HG02678 (cell line): Measurements from ENCODE around the gene PLEKHA8.

ENCODE experiments used
- ATAC-seq: cut with Tn5 transposase; IDR thresholded peaks from one replicate; pipeline ENCODE4 v1.9.1; 2021; ENCODE audit warnings: mild to moderate bottlenecking, moderate library complexity; ENCODE audit not compliant: unreplicated experiment

PLEKHA8 gene, protein sequence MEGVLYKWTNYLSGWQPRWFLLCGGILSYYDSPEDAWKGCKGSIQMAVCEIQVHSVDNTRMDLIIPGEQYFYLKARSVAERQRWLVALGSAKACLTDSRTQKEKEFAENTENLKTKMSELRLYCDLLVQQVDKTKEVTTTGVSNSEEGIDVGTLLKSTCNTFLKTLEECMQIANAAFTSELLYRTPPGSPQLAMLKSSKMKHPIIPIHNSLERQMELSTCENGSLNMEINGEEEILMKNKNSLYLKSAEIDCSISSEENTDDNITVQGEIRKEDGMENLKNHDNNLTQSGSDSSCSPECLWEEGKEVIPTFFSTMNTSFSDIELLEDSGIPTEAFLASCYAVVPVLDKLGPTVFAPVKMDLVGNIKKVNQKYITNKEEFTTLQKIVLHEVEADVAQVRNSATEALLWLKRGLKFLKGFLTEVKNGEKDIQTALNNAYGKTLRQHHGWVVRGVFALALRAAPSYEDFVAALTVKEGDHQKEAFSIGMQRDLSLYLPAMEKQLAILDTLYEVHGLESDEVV

DNA sequence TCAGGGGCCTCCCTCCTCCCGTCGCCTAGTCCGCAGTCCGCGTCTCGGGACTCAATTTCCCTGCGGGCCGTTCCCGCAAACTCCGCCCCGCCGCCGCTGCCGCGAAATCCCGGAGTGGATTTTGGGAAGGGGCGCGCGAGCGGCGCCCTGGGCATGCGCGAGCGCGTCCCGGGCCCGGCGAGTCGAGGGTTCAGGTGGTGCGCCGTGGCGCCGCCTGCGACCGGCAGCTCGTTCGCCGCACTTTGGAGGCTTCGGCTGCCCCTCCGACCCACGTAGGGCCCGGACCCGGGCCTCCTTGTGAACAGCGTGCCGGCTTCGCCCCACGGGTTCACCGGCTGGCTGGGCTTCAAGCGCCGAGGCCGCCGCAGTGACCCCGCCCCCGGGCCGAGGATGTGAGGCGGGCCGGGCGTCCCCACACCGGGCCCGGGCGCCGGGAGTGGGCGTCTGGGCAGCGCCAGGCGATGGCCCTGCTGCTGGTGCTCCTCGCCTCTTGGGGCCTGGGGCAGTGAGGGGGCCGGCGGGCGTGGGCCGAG lies at the start of gene PLEKHA8:
Gene PLEKHA8 (plus strand): TSS at position 197 of the 533 bp plus-strand sequence. CDS start 351 bp downstream, outside the sequence.
- ATAC-seq: peak; percentile 52

DNA sequence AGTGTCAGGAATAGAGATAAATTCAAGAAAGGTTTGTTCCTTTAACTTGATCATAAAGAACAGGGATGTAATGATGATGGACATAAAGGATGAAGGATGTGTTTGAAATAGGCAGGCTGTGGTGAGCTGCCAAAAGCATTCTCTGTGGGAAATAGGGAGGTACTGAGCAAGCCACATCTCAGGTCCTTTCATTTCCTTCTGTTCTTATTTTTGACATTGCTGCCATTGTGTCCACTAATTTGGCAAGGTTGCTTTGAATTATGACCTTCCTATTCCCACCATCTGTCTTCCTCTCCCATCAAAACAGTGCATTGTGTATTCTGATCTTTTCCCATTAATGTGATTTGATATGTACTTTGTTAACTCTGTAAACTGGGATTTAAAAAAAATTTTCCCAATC lies 48.1 kb upstream of the PLEKHA8 start:
- ATAC-seq: no peak

DNA sequence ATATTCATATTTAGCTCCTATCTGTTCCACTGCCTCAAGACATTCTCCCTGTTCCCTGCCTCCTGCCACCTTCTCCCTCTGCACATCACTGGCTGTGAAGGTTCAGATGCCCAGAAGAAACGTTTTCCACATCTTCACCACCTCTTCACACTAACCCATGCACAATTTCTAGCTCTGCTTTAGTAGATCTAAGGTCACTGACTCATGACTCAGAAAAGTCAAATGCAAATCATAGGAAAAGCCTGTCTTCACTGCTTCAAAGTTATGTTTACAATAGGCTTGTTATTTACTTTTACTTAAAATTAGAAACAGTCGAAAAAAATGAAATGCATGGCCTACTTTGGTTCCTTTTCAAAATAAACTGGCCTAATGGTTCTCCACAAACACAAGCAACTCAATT lies 41.1 kb upstream of the PLEKHA8 start:
- no peak for ATAC-seq

DNA sequence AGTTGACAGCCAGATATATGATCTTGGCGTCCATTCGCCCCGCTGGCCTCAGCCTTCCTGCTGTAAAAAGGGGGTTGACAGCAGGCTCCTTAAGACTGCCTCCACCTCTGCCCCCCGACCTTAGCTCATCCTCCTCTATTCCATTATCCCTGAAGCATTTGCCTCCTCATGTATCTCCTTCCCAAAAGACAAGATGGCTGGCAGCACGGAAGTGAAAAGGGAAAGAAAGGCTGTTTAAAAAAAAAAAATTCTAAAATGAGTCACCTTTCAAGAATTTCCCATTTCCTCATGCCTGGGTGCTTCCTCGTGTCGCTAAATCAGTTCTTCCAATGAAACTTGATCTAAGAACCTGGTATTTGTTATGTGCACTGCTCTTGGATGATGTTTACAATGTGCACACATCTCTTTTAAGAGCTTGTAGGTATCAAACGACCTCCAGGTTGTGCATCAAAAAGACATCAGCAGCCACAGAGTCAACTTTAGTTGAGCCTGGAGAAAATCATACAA lies 40.3 kb upstream of the PLEKHA8 start:
- no peak for ATAC-seq

DNA sequence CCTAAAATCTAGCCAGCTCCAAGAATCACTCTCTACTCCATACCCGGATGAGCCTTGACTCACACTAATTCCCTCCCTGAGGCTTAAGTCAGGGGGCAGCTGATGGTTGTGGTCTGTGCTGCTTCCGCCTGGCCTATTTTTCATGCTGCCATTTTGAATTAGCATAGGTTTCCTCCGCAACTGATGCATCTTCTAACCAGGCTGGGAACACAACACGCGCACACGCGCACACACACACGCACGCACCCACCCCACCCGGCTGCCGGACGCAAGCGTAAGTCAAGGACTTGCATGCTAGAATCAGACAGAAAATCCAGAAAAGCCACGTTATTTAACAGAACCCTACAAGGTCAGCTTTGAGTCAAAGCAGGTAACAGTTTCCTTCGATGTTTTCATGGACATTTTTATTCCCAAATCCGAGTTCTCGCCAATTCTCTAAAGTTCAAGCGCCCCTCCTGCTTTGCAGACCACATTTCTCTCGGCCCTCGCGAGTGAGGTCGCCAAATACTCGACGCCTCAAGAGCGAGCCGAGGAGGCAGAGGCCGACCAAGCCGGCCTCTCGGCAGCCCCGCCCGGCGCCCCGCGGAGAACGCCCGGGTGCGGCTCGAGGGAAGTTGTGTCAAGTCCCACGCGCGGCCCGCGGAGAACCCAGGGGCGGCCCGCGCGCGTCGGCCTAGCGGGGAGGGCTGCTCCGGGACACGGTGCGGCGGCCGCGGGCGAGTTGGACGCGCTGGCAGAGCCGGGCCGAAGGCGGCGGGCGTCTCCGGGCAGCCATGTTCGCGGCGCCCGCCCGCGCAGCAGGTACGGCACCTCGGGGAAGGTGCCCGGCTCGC lies 39.6 kb upstream of the PLEKHA8 start:
- ATAC-seq: peak; percentile 34

DNA sequence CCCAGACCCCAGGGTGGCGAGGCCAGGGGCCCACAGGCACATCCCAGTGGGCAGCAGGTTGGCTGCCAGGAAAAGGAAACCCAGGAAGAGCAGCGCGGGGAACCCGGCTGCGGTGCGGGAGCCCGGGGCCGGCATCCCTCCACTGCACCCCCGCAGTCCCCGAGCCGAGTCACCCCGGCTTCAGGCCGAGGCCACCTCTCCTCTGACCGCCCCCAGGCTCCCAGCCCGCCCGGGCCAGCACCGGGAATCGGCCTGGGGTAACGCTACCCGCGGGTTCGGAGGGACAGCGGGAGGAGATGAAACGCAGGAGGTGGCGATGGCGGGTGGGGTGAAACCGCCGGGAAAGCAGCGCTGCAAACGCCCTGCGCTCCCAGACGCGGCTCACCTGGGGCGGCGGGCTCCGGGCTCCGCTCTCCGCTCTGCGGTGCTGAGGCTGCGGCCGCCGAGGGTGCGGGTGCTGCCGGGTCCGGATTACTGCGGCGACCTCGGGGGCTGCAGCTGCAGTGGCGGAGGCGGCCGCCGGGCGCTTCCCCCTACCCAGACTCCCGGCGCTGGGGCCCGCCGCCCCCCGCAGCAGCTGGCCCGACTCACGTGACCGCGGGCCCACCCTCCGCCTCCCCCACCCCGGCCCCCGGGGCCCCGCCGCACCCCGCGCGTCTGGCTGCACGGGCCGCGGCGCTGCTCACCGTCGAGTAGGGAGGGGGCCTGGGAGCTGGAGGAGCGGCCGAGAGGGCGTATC lies 38.8 kb upstream of the PLEKHA8 start, which contains the start of gene SCRN1:
Gene SCRN1 (minus strand): TSS at position 545 of the 739 bp plus-strand sequence. CDS start 20,734 bp downstream, outside the sequence.
- ATAC-seq: peak; percentile 38

DNA sequence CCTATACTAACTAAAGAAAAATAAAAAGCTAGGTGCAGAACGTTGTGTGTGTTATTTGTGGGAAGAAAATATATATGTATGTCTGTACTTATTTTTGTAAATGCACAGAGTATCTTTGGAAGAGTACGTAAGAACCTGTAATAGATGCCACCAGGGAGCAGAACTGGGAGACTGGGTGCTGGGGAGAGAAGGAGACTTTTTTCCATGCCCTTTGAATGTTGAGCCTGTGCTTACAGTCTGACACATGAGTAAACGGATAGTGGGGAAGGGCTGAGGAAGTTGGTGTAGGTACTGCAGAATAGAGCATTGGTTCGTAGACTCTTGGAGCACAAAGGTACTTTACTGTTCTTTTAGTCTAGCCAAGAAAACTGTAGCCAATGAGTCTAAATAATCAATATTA lies 37.3 kb upstream of the PLEKHA8 start:
- ATAC-seq: no peak

DNA sequence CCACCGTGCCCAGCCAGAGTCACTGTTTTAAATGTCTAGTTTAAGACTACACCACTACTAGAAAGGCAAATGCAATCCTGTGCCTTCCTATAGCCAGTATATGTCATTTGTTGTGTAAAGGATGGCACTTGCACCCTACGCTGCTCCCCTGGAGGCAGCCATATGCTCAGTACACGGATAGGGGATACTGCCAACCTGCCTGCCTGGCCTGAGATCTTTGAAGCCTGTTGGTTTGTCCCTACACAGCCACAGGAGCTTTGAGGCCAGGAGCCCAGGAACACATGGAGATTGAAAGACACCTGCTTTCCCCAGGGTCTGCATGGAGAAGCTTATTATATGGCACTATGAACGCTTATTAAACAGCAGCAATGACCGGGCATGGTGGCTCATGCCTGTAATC lies 36.3 kb upstream of the PLEKHA8 start:
- no peak for ATAC-seq

DNA sequence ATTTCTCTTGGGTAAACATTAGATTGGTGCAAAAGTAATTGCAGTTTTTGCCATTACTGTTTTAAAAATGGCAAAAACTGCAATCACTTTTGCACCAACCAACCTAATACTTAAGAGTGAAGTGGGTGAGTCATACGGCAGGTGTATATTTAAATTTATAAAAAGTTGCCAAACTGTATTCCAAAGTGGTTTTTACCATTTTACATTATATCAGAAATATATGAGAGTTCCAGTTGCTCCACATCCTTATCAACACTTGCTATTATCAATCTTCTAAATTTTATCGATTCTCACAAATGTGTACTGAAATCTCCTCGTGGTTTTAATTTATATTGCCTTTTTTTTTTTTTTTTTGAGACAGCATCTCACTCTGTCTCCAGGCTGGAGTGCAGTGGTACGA lies 35.1 kb upstream of the PLEKHA8 start:
- no peak for ATAC-seq

DNA sequence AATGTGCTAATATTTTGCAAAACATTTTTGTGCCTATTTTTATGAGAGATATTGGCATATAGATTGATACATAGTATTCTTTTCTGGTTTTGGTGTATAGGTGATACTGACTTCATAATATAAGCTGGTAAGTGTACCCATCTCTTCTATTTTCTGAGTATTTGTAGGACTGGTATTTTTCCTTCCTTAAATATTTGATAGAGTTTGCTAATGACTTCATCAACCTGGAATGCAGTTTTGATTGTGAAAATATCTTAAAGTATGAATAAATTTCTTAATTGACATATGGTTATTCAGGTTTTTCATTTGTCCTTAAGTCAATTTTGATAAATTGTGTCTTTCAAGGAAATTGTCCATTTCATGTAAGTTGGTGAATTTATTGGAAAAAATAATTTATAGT lies 32.6 kb upstream of the PLEKHA8 start:
- ATAC-seq: no peak

DNA sequence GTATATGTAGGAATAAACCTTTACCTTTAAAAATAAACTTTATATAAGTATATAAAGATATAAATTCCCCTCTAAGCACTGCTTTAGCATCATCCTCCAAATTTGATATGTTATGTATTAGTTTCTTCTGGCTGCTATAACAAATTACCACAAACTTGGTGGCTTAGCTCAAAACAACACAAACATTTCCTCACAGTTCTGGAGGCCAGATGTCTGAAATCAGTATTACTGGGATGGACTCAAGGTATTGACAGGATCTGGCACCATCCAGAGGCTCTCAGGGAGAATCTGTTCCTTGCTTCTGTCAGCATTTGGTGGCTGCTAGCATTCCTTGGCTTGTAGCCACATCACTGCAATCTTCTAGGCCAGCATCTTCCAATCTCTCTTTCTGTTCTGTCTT lies 31.9 kb upstream of the PLEKHA8 start:
- no peak for ATAC-seq

DNA sequence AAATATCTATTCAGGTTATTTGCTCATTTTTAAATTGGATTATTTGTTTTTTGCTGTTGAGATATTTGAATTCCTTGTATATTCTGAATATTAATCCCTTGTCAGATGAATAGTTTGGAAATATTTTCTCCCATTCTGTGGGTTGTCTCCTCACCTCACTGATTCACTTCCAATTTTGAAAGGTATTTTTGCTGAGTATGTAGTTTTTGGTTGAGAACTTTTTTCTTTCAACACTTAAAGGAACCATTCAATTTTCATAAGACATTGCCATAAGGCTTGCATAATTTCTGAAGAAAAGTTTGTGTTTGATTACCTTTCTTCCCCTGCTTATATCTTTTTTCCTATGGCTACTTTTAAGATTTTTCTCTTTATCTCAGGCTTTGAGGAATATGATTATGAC lies 29.7 kb upstream of the PLEKHA8 start:
- no peak for ATAC-seq

DNA sequence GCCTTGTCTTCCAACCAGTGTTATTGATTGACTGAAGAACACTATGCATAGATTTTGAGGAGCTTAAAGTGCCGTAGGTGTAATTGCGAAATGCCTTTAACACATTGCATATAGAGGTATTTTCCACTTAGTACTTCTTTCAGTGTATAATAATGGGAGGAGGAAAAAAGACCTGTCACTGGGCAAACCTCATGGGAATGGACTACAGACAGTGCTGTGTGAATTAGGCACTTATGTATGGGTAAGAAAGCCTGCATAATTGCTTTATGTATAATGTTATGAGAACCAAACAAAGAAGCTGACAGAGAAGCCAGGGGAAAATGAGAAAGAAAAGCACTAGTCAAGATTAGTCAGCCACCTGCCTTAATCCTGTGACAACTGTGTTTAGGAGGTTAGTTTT lies 26.2 kb upstream of the PLEKHA8 start:
- no peak for ATAC-seq

DNA sequence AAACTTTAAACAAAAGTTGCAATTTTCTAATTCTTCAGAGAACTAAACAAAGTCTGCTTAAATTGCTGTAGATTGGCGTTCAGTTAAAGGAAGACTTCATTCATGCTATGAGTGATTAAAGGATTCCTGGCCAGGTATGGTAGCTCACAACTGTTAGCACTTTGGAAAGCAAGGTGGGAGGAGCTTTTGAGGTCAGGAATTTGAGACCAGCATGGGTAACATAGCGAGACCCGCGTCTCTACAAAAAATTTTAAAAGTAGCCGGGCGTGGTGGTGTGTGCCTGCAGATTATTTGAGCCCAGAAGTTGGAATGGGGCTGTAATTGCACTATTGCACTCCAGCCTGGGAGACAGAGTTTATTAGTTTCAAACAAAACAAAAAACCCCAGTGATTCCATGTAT lies 25.1 kb upstream of the PLEKHA8 start:
- ATAC-seq: no peak

DNA sequence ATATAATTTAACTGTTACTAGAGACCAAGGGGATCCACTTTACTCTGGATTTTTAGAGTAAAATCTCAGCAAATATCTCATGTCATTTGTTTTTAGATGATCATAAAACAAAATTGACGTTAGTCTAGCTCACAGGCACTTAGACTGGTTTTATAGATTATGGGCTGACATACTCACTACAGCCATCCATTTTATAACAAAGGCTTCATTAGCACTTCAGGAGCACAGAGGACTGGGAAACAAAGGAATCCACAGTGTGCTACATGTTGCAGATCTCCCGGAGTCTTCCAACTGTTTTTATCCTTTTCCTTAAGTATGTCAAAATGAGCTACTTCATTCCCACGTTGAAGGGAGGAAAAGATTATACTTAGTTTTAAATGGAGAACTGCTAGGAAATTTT lies 22.7 kb upstream of the PLEKHA8 start:
- ATAC-seq: no peak

DNA sequence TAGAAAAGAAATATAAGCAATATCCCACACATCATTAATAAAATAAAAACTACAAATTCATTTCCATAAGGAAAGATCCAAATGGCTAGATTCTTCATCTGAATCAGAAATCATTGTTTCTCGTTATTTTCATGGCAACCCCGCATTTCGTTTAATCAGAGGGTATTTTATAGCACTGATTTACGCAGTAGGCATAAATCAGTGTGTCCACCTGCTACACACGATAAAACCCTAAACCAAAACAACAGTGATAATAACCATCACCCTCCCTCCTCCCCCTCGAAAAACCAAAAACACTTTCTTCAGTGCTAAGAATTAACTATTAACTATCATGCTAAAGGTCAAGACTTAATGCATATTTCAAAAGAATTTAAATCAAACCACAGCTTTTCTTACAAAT lies 18.2 kb upstream of the PLEKHA8 start:
- ATAC-seq: no peak

DNA sequence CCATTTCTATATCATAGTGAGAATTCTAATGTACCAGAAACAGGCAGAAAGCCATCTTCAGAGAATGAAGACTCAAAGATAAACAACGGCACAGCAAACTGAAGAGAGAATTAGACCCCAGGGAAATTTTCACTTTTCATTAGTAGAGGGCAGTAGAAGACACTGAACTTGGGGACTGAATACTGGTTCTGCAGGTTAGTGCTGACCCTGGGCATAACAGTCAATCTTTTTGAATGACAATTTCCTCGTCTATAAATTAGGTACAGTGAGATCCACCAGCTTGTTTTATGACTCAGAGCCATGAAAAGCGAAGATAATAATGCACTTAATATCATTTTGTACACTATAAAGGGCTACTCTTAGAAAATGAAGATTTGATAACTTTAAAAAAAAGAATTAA lies 15.5 kb upstream of the PLEKHA8 start:
- no peak for ATAC-seq

DNA sequence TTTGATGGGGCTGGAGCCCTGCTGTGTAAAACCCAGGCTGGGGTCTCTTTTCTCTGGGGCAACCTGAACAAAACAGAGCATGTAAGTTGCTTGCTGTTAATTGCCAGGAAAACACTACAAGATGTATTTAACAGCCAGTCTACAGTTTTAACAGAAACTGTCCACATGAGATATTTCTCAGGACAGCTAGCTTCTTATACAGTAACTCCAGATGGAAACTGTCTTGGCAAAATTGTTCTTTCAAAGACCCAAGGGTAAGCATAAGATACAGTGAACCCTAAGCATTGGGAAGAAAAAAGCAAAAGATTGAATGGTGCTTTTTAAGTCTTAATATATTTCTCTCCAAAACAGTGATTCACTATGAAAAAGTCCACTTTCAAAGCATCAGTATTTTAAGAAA lies 9.8 kb upstream of the PLEKHA8 start:
- ATAC-seq: no peak

DNA sequence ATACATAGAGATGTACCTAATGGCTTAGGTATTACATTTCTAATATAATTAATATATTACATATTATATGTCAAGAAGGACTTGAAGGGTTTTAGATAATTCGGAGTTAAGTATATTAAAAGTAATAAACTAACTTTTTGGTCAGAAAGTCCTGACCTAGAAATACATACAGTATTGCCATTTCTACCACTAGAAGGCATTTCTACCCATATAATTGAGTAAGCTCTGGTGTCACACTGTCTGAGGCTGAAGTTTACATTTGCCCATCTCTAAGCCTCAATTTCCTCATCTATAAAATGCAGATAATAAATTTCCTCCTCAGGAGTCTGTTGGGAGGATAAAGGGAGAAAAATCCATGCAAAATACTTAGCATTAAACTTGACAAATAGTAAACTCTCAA lies 8.8 kb upstream of the PLEKHA8 start:
- ATAC-seq: no peak

DNA sequence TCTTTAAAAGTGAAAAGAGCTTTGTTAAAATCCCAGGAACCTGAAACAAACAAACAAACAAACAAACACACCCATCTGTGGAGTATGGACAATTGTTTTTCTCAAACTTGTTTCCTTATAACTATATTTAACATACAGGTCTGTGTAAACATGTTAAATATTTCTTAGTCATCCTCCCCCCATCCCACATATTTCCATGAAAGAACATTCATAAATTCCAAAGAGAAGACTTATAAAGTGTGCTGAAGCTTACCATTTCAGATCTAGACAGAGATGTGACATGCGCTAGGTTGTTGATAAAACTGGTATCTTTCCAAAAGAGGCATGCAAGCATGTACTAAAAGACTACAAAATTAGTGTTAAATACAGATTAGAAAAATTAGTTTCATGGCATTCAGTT lies 8.3 kb upstream of the PLEKHA8 start:
- ATAC-seq: no peak

DNA sequence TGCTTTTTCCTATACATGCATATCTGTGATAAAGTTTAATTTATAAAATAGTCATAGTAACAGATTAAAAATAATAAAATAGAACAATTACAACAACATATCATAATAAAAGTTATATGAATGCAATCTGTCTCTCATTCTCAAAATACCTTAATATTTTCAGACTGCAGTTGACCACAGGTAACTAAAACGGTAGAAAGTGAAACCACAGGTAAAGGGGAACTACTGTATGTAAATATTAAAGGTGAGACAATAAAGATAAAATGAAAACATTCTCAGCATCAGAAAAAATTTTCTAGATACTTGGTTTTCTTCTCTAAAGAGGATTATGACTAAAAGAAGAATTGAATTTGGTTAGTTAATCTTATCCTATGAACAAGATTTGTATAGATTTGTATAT lies 7.7 kb upstream of the PLEKHA8 start:
- ATAC-seq: no peak
